Measurements from ENCODE around the gene PTAFR. TPM values are rescaled to one million over a fixed set of nuclear protein-coding genes. Genes with fewer than 3 reads are reported as not detected.

PTAFR gene
- polyA plus RNA-seq, 2 of the 4 experiments (the other 2 are of a cell fraction), result 0.17 to 0.58 TPM

DNA sequence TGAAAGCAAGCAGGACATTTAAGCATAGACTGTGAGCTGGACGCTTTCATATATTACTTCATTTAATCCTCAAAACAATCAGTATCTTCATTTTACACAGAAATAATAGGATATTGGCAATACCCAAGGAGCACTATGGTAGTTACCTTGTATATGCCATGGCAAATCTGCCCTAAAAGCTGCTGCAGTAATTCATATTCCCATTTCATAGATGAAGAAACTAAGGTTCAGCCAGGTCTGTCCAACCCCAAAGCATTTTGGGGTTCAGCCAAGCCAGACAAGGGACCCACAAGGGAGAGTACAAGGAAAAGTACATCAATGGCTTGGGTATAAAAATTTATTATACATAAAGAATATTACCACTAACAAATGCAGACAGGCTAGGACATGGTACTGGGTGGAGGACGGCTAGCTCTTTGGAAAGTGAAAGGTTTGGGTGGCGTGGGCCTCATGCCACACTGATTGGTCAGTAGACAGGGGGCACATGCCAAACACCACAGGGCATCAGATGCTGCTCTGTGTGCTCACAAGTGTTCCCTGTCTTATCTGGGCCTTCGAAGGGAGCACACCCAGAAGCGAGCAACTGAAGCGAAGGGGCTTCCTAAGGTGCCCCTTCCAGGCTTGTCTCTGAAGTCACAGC, 23.9 kb upstream of the PTAFR start:
- H3K4me2 ChIP-seq, result no peak overlapping the region
- H3K4me1 ChIP-seq, result no peaks in the 10 kb centered on the region
- DNase-seq (ENCODE audit: low read depth in 1 of 2, low spot score in 1 of 2) (no peak), FAIRE-seq (no peak), ATAC-seq (no peak)
- CTCF ChIA-PET, result interaction anchor here (0.7 kb wide), 1 partner anchor 8 kb away, joined by 4 read pairs; no protein-coding TSS in a partner anchor
- no peaks in the 10 kb centered on the region for H3K9me3 ChIP-seq
- POLR2A ChIA-PET, result no interaction called here
- no peak overlapping the region for H3K4me3 ChIP-seq
- WGBS (ENCODE audit: missing lambda C conversion rate), result 94% methylated on average over 6 of the region's 6 CpGs
- no peak for TF ChIP-seq RARB (CRISPR knock-in tag; IDR thresholded peaks at IDR 0.05)
- no peak for TF ChIP-seq KDM1A (IDR thresholded peaks at IDR 0.05; ENCODE audit: low read depth)
- no peak for TF ChIP-seq CHD4 (IDR thresholded peaks at IDR 0.05; ENCODE audit: borderline replicate concordance)
- TF ChIP-seq POLR2A (IDR thresholded peaks at IDR 0.05; ENCODE audit: low read length), result no peak
- TF ChIP-seq CHD2 (IDR thresholded peaks at IDR 0.05; ENCODE audit: low read length, partially characterized antibody), result no peak
- TF ChIP-seq CBX8 (IDR thresholded peaks at IDR 0.05), result no peak
- TF ChIP-seq HEYL (CRISPR knock-in tag; IDR thresholded peaks at IDR 0.05), result no peak
- no peak for TF ChIP-seq HOXB5 (CRISPR knock-in tag; IDR thresholded peaks at IDR 0.05)
- TF ChIP-seq, protein P1, sequence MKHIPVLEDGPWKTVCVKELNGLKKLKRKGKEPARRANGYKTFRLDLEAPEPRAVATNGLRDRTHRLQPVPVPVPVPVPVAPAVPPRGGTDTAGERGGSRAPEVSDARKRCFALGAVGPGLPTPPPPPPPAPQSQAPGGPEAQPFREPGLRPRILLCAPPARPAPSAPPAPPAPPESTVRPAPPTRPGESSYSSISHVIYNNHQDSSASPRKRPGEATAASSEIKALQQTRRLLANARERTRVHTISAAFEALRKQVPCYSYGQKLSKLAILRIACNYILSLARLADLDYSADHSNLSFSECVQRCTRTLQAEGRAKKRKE (CRISPR knock-in tag; IDR thresholded peaks at IDR 0.05; ENCODE audit: low read depth), result no peak
- no peak for TF ChIP-seq ZNF302 (CRISPR knock-in tag; IDR thresholded peaks at IDR 0.05)
- TF ChIP-seq, protein P2, sequence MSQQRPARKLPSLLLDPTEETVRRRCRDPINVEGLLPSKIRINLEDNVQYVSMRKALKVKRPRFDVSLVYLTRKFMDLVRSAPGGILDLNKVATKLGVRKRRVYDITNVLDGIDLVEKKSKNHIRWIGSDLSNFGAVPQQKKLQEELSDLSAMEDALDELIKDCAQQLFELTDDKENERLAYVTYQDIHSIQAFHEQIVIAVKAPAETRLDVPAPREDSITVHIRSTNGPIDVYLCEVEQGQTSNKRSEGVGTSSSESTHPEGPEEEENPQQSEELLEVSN (IDR thresholded peaks at IDR 0.05; ENCODE audit: borderline replicate concordance, low read depth), result no peak
- TF ChIP-seq SREBF2 (IDR thresholded peaks at IDR 0.05), result no peak
- no peak for TF ChIP-seq RFX5 (IDR thresholded peaks at IDR 0.05)
- no peak for TF ChIP-seq RAD21 (conservative IDR thresholded peaks at IDR 0.05 in 1 of 2, IDR thresholded peaks at IDR 0.05 in 1 of 2)
- TF ChIP-seq ZFP36 (IDR thresholded peaks at IDR 0.05; ENCODE audit: borderline replicate concordance, partially characterized antibody), result no peak
- TF ChIP-seq JUN (IDR thresholded peaks at IDR 0.05), result no peak
- TF ChIP-seq HDAC2 (IDR thresholded peaks at IDR 0.05), result no peak
- H3K27ac ChIP-seq, result no peak overlapping the region

DNA sequence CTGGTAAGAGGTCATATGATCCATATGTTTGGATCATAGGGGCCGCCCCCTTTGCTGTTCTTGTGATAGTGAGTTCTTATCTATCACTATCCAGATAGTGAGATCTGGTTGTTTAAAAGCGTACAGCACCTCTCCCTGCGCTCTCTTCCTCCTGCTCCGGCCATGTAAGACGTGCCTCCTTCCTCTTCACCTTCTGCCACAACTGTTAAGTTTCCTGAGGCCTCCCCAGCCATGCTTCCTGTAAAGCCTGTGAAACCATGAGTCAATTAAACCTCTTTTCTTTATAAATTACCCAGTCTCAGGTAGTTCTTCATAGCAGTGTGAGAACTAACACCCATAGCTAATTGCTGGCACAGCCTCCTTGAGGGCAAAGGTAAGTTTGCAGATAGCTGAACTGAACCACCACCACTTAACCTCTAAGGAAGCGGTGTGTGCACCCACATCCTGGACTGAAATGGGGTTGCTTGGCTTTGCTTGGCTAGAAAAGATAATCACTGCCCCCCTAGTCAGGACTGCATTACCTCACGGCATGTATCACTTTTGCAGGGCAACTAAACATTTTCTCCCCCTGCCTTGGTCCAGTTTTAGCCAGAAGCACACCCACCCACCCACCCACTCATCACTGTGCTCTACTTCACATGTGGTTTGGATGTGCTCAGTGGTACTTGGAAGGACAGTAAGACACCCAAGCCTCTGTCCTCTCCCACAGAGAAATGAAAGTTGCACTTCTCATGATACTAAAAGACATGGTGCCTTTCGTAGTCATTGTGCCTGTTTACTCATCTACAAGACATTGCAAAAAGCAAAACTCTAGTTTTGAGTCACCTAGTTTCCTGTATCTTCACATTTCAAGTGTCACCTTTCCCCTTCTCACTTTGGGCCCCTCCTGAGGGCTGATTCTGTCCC, 23.1 kb upstream of the PTAFR start:
- Histone ChIP-seq H3K4me1 (no peaks in the 10 kb centered on the region), H3K27ac (no peak overlapping the region), H3K4me3 (no peak overlapping the region), H3K4me2 (no peak overlapping the region), H3K9me3 (no peaks in the 10 kb centered on the region)
- TF ChIP-seq RAD21 (conservative IDR thresholded peaks at IDR 0.05 in 1 of 2, IDR thresholded peaks at IDR 0.05 in 1 of 2) (no peak), RCOR1 (IDR thresholded peaks at IDR 0.05; ENCODE audit: low read depth, low read length) (no peak), NR3C1 (IDR thresholded peaks at IDR 0.05) (no peak), ZSCAN20 (CRISPR knock-in tag; IDR thresholded peaks at IDR 0.05) (no peak), NFE2L2 (conservative IDR thresholded peaks at IDR 0.05; ENCODE audit: low read length) (no peak), KDM1A (IDR thresholded peaks at IDR 0.05; ENCODE audit: low read depth) (no peak)
- TF ChIP-seq, protein P3, sequence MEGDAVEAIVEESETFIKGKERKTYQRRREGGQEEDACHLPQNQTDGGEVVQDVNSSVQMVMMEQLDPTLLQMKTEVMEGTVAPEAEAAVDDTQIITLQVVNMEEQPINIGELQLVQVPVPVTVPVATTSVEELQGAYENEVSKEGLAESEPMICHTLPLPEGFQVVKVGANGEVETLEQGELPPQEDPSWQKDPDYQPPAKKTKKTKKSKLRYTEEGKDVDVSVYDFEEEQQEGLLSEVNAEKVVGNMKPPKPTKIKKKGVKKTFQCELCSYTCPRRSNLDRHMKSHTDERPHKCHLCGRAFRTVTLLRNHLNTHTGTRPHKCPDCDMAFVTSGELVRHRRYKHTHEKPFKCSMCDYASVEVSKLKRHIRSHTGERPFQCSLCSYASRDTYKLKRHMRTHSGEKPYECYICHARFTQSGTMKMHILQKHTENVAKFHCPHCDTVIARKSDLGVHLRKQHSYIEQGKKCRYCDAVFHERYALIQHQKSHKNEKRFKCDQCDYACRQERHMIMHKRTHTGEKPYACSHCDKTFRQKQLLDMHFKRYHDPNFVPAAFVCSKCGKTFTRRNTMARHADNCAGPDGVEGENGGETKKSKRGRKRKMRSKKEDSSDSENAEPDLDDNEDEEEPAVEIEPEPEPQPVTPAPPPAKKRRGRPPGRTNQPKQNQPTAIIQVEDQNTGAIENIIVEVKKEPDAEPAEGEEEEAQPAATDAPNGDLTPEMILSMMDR (IDR thresholded peaks at IDR 0.05), result no peak
- no peak for DNase-seq (ENCODE audit: low read depth in 1 of 2, low spot score in 1 of 2)
- 94% methylated on average over 8 of the region's 8 CpGs for WGBS (ENCODE audit: missing lambda C conversion rate)
- ChIA-PET CTCF (interaction anchor here (0.7 kb wide), 1 partner anchor 9 kb away, joined by 4 read pairs; no protein-coding TSS in a partner anchor), POLR2A (no interaction called here)
- ATAC-seq, result no peak
- FAIRE-seq, result no peak

Measured in A549 (cell line).